Breast epithelium (tissue), 4 donors: ENCODE results near the gene AOC3. TPM values are rescaled to one million over a fixed set of nuclear protein-coding genes. Genes with fewer than 3 reads are reported as not detected.

ENCODE experiments used
- DNase-seq, 2 donors: peaks; one replicate each; pipeline ENCODE4 v3.0.0-alpha.2; 2019; ENCODE audit warnings: low spot score in 2 of 2
- H3K27ac ChIP-seq, 2 donors: fragments of 200-600 bp; sonication (generic) in 1 of 2; one replicate each; pipeline ENCODE4 v1.5.1; 2016 to 2019; ENCODE audit warnings: mild to moderate bottlenecking in 1 of 2
- H3K27me3 ChIP-seq, 2 donors: fragments of 200-600 bp; sonication (generic) in 1 of 2; one replicate each; pipeline versions ENCODE4 v1.5.1 to v1.6.0; 2017 to 2019; ENCODE audit warnings: control low read depth in 1 of 2, mild to moderate bottlenecking in 1 of 2
- H3K36me3 ChIP-seq: fragments of 200-600 bp; one replicate; pipeline ENCODE4 v1.5.1; 2019
- H3K4me1 ChIP-seq, 2 donors: fragments of 200-600 bp; sonication (generic); one replicate each; pipeline ENCODE4 v1.5.1; 2016 to 2019; ENCODE audit warnings: control low read depth in 1 of 2
- H3K4me3 ChIP-seq, 3 donors: fragments of 200-600 bp; sonication (generic); 1 replicate in 2 of 3; 2 replicates in 1 of 3; pipeline ENCODE4 v1.5.1; 2016 to 2019; ENCODE audit warnings: mild to moderate bottlenecking in 3 of 3, moderate library complexity in 2 of 3
- H3K9me3 ChIP-seq, 2 donors: fragments of 200-600 bp; sonication (generic) in 1 of 2; one replicate each; pipeline ENCODE4 v1.5.1; 2016 to 2019; ENCODE audit warnings: control low read depth in 1 of 2
- POLR2A ChIP-seq: fragments of 450-650 bp; IDR thresholded peaks from one replicate; pipeline ENCODE4 v1.6.1; 2016; ENCODE audit warnings: antibody characterized with exemption, mild to moderate bottlenecking, moderate library complexity
- POLR2AphosphoS5 ChIP-seq, 3 donors: sonication (generic); formaldehyde crosslinking; IDR thresholded peaks; one replicate each; pipeline ENCODE4 v1.6.1; 2017; ENCODE audit warnings: antibody characterized with exemption in 3 of 3
- intact Hi-C: fragments of 100-400 bp; cut with DNase I; formaldehyde crosslinking; loops from one replicate; pipeline ENCODE4 v1.15.1; 2023; ENCODE audit warnings: low total_unique reads
- total RNA-seq, 3 donors: library from RNA; depleted of rRNA; stranded (reverse); fragments of >200 nt; gene quantifications; one replicate each; pipeline ENCODE4 v1.1.0, GENCODE V29; 2016
- TF ChIP-seq, protein P1 (sequence below), 3 donors: fragments of 450-650 bp; IDR thresholded peaks; one replicate each; pipeline ENCODE4 v1.5.1; 2016 to 2017; ENCODE audit warnings: antibody characterized with exemption in 3 of 3, mild to moderate bottlenecking in 3 of 3, moderate library complexity in 3 of 3

AOC3 gene
- total RNA-seq, 3 donors from 2014 or later: 16.2 to 247 (median 25.6) TPM

- no peaks in the 10 kb centered on the region for H3K27me3 ChIP-seq
- no peak for DNase-seq
- no peaks in the 10 kb centered on the region for H3K9me3 ChIP-seq
- peaks cover 0 to 3% of the 10 kb centered on the region in 2 donors for H3K4me1 ChIP-seq
- TF ChIP-seq, protein P1, sequence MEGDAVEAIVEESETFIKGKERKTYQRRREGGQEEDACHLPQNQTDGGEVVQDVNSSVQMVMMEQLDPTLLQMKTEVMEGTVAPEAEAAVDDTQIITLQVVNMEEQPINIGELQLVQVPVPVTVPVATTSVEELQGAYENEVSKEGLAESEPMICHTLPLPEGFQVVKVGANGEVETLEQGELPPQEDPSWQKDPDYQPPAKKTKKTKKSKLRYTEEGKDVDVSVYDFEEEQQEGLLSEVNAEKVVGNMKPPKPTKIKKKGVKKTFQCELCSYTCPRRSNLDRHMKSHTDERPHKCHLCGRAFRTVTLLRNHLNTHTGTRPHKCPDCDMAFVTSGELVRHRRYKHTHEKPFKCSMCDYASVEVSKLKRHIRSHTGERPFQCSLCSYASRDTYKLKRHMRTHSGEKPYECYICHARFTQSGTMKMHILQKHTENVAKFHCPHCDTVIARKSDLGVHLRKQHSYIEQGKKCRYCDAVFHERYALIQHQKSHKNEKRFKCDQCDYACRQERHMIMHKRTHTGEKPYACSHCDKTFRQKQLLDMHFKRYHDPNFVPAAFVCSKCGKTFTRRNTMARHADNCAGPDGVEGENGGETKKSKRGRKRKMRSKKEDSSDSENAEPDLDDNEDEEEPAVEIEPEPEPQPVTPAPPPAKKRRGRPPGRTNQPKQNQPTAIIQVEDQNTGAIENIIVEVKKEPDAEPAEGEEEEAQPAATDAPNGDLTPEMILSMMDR (IDR thresholded peaks at IDR 0.05): no peak
- no peak for TF ChIP-seq POLR2A
- TF ChIP-seq POLR2AphosphoS5 (IDR thresholded peaks at IDR 0.05): no peak
- H3K27ac ChIP-seq: no peak overlapping the region
- intact Hi-C loops: no loop called here
- no peak overlapping the region for H3K4me3 ChIP-seq
- H3K36me3 ChIP-seq: no peaks in the 10 kb centered on the region
These were observed 23.5 kb upstream of the AOC3 start for GRCh38 chr17:42827472-42827871.

- Histone ChIP-seq H3K4me3 (no peak overlapping the region), H3K9me3 (no peaks in the 10 kb centered on the region), H3K4me1 (no peaks in the 10 kb centered on the region), H3K27ac (no peak overlapping the region), H3K27me3 (no peaks in the 10 kb centered on the region), H3K36me3 (no peaks in the 10 kb centered on the region)
- intact Hi-C loops: no loop called here
- TF ChIP-seq, protein P1 (IDR thresholded peaks at IDR 0.05): no peak
- TF ChIP-seq POLR2AphosphoS5 (IDR thresholded peaks at IDR 0.05) (no peak), POLR2A (no peak)
- no peak for DNase-seq
These were observed 20.0 kb upstream of the AOC3 start for GRCh38 chr17:42830971-42831370.

GRCh38 chr17:42832213-42832933, 18.6 kb upstream of the AOC3 start:
- DNase-seq: no peak
- Histone ChIP-seq H3K27me3 (no peaks in the 10 kb centered on the region), H3K4me1 (no peaks in the 10 kb centered on the region), H3K36me3 (no peaks in the 10 kb centered on the region), H3K27ac (peak overlapping the region; percentile 94), H3K4me3 (peak overlapping the region; percentile 69 to 93 (median 73)), H3K9me3 (no peaks in the 10 kb centered on the region)
- TF ChIP-seq POLR2AphosphoS5 (IDR thresholded peaks at IDR 0.05): no peak
- TF ChIP-seq, protein P1 (IDR thresholded peaks at IDR 0.05): no peak
- TF ChIP-seq POLR2A: no peak
- intact Hi-C loops: no loop called here

DNA sequence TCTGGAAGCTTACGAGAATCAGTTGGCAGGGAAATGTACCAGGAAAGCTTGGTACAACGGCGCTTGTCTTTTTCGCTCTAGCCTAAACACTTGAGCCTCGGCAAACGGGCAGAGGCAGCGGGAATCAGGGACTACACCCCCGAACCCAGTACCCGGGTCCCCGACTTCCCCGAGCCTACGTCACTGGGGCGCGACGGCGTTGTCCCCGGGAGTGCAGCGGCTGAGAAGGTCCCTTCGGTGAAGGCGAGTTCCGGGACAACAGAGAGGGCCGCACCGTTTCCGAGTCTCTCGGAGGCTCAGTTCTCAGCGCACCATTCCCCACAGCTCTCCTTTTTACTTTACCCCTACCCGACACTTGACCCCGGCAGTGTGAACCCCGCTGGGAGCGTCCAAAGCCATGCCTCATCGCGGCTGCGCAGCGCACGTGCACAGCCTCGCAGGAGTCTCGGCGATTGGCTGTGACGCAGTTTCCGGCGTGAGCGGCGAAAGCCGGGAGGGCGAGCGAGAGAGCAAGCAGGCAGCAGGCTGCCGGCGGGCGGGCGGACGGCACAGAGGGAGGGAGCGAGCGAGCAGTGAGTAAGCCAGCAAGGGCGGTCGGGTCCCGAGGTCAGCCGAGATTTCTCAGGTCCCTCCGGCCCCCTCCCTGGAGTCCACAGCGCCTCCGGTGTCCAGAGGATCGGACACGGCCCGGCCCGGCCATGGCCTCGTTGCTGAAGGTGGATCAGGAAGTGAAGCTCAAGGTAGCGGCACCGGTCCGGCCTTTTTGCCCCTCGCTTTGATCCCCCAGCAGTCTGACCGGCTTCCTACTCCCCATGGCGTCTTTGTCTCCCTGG, 17.8 kb upstream of the AOC3 start, which contains the start of gene PSME3:
Gene PSME3, plus strand, starts transcription at position 464 of the 833 bp plus-strand sequence. Its CDS starts 235 bp downstream, at position 699.
- Histone ChIP-seq H3K4me1 (no peaks in the 10 kb centered on the region), H3K27ac (peak within 1 kb of the TSS; percentile 94), H3K9me3 (no peaks in the 10 kb centered on the region), H3K27me3 (no peaks in the 10 kb centered on the region), H3K4me3 (peak within 1 kb of the TSS; percentile 69 to 93 (median 73)), H3K36me3 (no peaks in the 10 kb centered on the region)
- intact Hi-C loops: no loop called here
- DNase-seq: peak; percentile 79 to 85
- TF ChIP-seq POLR2A: peak; percentile 87
- peak; percentile 97 to 98 (median 98) for TF ChIP-seq POLR2AphosphoS5 (IDR thresholded peaks at IDR 0.05)
- TF ChIP-seq, protein P1 (IDR thresholded peaks at IDR 0.05): peak in 1 of 3 donors; percentile 9
